PC-9 (cell line): ENCODE measurements around the gene CMTM8.

ENCODE experiments used
- CTCF ChIP-seq: fragments of 200-600 bp; sonication (generic); conservative IDR thresholded peaks from 2 replicates; pipeline ENCODE4 v1.6.1; 2017; ENCODE audit warnings: mixed run types, antibody characterized with exemption, mild to moderate bottlenecking, moderate library complexity
- EZH2 ChIP-seq: fragments of 200-600 bp; sonication (generic); IDR thresholded peaks from 2 replicates; pipeline ENCODE4 v1.8.0; 2017; ENCODE audit warnings: antibody characterized with exemption, low read depth

GRCh38 chr3:32325927-32326326 is 87.4 kb downstream of the CMTM8 start:
- TF ChIP-seq CTCF (no peak), EZH2 (no peak)
